ENCODE measurements around the gene RNF7.

Gene RNF7

GRCh38 chr3:141793476-141794260 is 55.6 kb downstream of the RNF7 start:
- Histone ChIP-seq H3K9me3 (ENCODE audit: insufficient read depth, low read length, severe bottlenecking) (no peaks in the 10 kb centered on the region), H3K36me3 (ENCODE audit: insufficient read depth, low read length) (no peaks in the 10 kb centered on the region), H3K4me2 (ENCODE audit: insufficient read depth, low read length) (no peak overlapping the region), H2AFZ (ENCODE audit: low read depth, low read length) (no peak overlapping the region), H3K4me1 (ENCODE audit: insufficient read depth, low read length) (peaks cover 42% of the 10 kb centered on the region), H3K27ac (ENCODE audit: low read length) (no peak overlapping the region), H3K27me3 (ENCODE audit: insufficient read depth, low read length, poor library complexity) (no peaks in the 10 kb centered on the region), H3K79me2 (ENCODE audit: insufficient read depth, low read length) (no peaks in the 10 kb centered on the region), H3K4me3 (ENCODE audit: low read depth in 1 of 2, low read length in 2 of 2) (no peak overlapping the region), H4K20me1 (ENCODE audit: insufficient read depth, low read length) (no peaks in the 10 kb centered on the region), H3K9ac (ENCODE audit: low read depth, low read length) (no peak overlapping the region)
- TF ChIP-seq EZH2 (IDR thresholded peaks at IDR 0.05; ENCODE audit: borderline replicate concordance, low read depth, low read length, severe bottlenecking), result no peak
- no peak for TF ChIP-seq CTCF (IDR thresholded peaks at IDR 0.05; ENCODE audit: borderline replicate concordance, extremely low read depth, low read length, poor library complexity, severe bottlenecking)
- ATAC-seq (ENCODE audit: insufficient read depth, low read depth) (no peak), DNase-seq (no peak)

DNA sequence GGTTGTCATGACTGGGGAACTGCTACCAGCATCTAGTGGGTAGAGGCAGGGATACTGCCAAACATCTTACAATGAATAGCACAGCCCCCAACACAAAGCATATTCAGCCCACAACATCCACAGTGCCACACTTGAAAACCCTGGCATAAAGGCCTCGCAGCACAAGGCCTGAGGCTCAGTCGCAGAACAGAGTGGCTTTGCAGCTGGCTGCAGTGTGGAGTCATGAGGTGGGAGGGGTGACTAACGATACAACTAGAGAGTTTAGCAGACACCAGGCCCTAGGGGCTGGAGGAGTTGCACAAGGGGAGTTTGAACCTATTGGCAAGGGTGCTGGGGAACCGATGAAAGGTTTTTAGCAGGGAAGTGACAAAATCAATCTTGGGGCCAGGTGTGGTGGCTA is 57.2 kb downstream of the RNF7 start:
- peak overlapping the region; percentile 92 for H3K27ac ChIP-seq (ENCODE audit: low read length)
- no peak overlapping the region for H3K9ac ChIP-seq (ENCODE audit: low read depth, low read length)
- no peak for ATAC-seq (ENCODE audit: insufficient read depth, low read depth)
- TF ChIP-seq EZH2 (IDR thresholded peaks at IDR 0.05; ENCODE audit: borderline replicate concordance, low read depth, low read length, severe bottlenecking), result no peak
- TF ChIP-seq CTCF (IDR thresholded peaks at IDR 0.05; ENCODE audit: borderline replicate concordance, extremely low read depth, low read length, poor library complexity, severe bottlenecking), result no peak
- no peaks in the 10 kb centered on the region for H3K27me3 ChIP-seq (ENCODE audit: insufficient read depth, low read length, poor library complexity)
- H3K4me2 ChIP-seq (ENCODE audit: insufficient read depth, low read length), result peak overlapping the region; percentile 82; the same call in 1 of the 2 replicates
- DNase-seq, result peak; percentile 39
- H3K79me2 ChIP-seq (ENCODE audit: insufficient read depth, low read length), result no peaks in the 10 kb centered on the region
- H3K4me3 ChIP-seq (ENCODE audit: low read depth in 1 of 2, low read length in 2 of 2), result no peak overlapping the region
- H3K4me1 ChIP-seq (ENCODE audit: insufficient read depth, low read length), result peaks cover 46% of the 10 kb centered on the region
- no peak overlapping the region for H2AFZ ChIP-seq (ENCODE audit: low read depth, low read length)
- H4K20me1 ChIP-seq (ENCODE audit: insufficient read depth, low read length), result no peaks in the 10 kb centered on the region
- no peaks in the 10 kb centered on the region for H3K36me3 ChIP-seq (ENCODE audit: insufficient read depth, low read length)
- H3K9me3 ChIP-seq (ENCODE audit: insufficient read depth, low read length, severe bottlenecking), result no peaks in the 10 kb centered on the region

DNA sequence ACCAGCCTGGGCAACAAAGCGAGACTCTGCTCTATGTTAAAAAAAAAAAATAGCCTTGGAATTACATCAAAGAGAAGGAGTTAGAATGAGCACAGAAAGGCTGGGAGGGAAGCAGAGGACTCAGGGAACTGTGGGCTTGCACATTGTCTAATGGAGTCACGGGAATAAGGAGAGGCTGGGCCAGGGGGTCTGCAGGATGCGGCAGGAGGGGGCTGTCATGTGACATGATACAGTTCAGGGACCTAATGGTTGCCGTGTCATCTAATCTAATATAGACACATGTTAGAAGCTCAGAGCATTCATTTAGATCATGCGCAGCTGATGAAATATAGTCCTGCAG is 57.6 kb downstream of the RNF7 start:
- H3K4me2 ChIP-seq (ENCODE audit: insufficient read depth, low read length), result peak overlapping the region; percentile 82
- peak overlapping the region; percentile 92 for H3K27ac ChIP-seq (ENCODE audit: low read length)
- peak overlapping the region in 1 of 2 experiments; percentile 64; a peak in 2 of 4 replicates for H3K4me3 ChIP-seq (ENCODE audit: low read depth in 1 of 2, low read length in 2 of 2)

More for the DNA sequence above, 57.6 kb downstream of the RNF7 start:
- ATAC-seq (ENCODE audit: insufficient read depth, low read depth) (no peak), DNase-seq (peak; percentile 10)
- H2AFZ ChIP-seq (ENCODE audit: low read depth, low read length), result 0 out of 2 replicates have a peak overlapping the region, but pooled peaks have one; percentile 82
- H3K36me3 ChIP-seq (ENCODE audit: insufficient read depth, low read length), result no peaks in the 10 kb centered on the region
- no peaks in the 10 kb centered on the region for H4K20me1 ChIP-seq (ENCODE audit: insufficient read depth, low read length)
- H3K27me3 ChIP-seq (ENCODE audit: insufficient read depth, low read length, poor library complexity), result no peaks in the 10 kb centered on the region
- TF ChIP-seq CTCF (IDR thresholded peaks at IDR 0.05; ENCODE audit: borderline replicate concordance, extremely low read depth, low read length, poor library complexity, severe bottlenecking) (no peak), EZH2 (IDR thresholded peaks at IDR 0.05; ENCODE audit: borderline replicate concordance, low read depth, low read length, severe bottlenecking) (no peak)
- H3K4me1 ChIP-seq (ENCODE audit: insufficient read depth, low read length), result peaks cover 46% of the 10 kb centered on the region
- H3K9ac ChIP-seq (ENCODE audit: low read depth, low read length), result peak overlapping the region; percentile 66
- H3K79me2 ChIP-seq (ENCODE audit: insufficient read depth, low read length), result no peaks in the 10 kb centered on the region
- H3K9me3 ChIP-seq (ENCODE audit: insufficient read depth, low read length, severe bottlenecking), result no peaks in the 10 kb centered on the region
